IMR-90 (cell line): ENCODE data around the gene ZNF346. TPM values are rescaled to one million over a fixed set of nuclear protein-coding genes. Genes with fewer than 3 reads are reported as not detected.

Experiments
- ATAC-seq: fragments of 200-7000 bp; cut with Tn5 transposase; 2 replicates; pipeline ENCODE4 v1.9.1; 2020; ENCODE audit warnings: low read depth, mild to moderate bottlenecking, moderate library complexity
- BruUV-seq: library from RNA; stranded (reverse); fragments of 400-500 nt; replicated peaks from 2 replicates; lab custom pipeline; 2021; lab: Mats Ljungman, UMichigan
- CTCF ChIA-PET: fragments of 300-600 bp; formaldehyde crosslinking; extraction: SDS; loops from one replicate; lab custom pipeline; 2021; ENCODE audit warnings: antibody characterized with exemption; lab: Yijun Ruan, JAX
- POLR2A ChIA-PET: fragments of 300-600 bp; sonication (Branson Sonifier 250); formaldehyde crosslinking; loops from one replicate; lab custom pipeline; 2022; ENCODE audit warnings: antibody characterized with exemption; ENCODE audit not compliant: unreplicated experiment; lab: Charles Lee
- DNase-seq: peaks from one replicate; pipeline ENCODE4 v3.0.0; 2013
- H2AFZ ChIP-seq: replicated peaks from 2 replicates; pipeline ENCODE3; 2013; ENCODE audit warnings: low read length, mild to moderate bottlenecking; ENCODE audit not compliant: poor library complexity
- H2AK5ac ChIP-seq: 2 replicates; pipeline ENCODE4 v1.6.1; 2013; ENCODE audit warnings: low read depth, low read length, inconsistent platforms
- H2AK9ac ChIP-seq: replicated peaks from 2 replicates; pipeline ENCODE3; 2013; ENCODE audit warnings: mild to moderate bottlenecking, low read depth, low read length, moderate library complexity; ENCODE audit not compliant: poor library complexity
- H2BK120ac ChIP-seq: 2 replicates; pipeline ENCODE4 v1.6.1; 2013; ENCODE audit warnings: low read depth, low read length, inconsistent platforms
- H2BK15ac ChIP-seq: 3 replicates; pipeline ENCODE4 v1.6.1; 2013; ENCODE audit warnings: low read depth, low read length, inconsistent platforms
- H2BK20ac ChIP-seq: 2 replicates; pipeline ENCODE4 v1.6.1; 2013; ENCODE audit warnings: low read depth, mild to moderate bottlenecking, inconsistent platforms, low read length, moderate library complexity
- H2BK5ac ChIP-seq: 2 replicates; pipeline ENCODE4 v1.6.1; 2013; ENCODE audit warnings: mild to moderate bottlenecking, low read depth, low read length, inconsistent platforms; ENCODE audit not compliant: poor library complexity, severe bottlenecking
- H3K14ac ChIP-seq: replicated peaks from 2 replicates; pipeline ENCODE4 v1.6.1; 2013; ENCODE audit warnings: low read depth, low read length, inconsistent platforms
- H3K18ac ChIP-seq: 2 replicates; pipeline ENCODE4 v1.6.1; 2013; ENCODE audit warnings: low read depth, low read length, control low read depth
- H3K23ac ChIP-seq: 2 replicates; pipeline ENCODE4 v1.6.1; 2013; ENCODE audit warnings: low read depth, low read length, inconsistent platforms
- H3K27ac ChIP-seq: 2 replicates; pipeline ENCODE4 v1.5.1; 2013; ENCODE audit warnings: mild to moderate bottlenecking, control low read depth, low read length; ENCODE audit not compliant: insufficient read depth
- H3K27me3 ChIP-seq: 2 replicates; pipeline ENCODE4 v1.6.1; 2013; ENCODE audit warnings: low read length; ENCODE audit not compliant: control insufficient read depth, insufficient read depth
- H3K36me3 ChIP-seq: 2 replicates; pipeline ENCODE4 v1.6.1; 2013; ENCODE audit warnings: low read length, mixed read lengths; ENCODE audit not compliant: control insufficient read depth, insufficient read depth
- H3K4ac ChIP-seq: 2 replicates; pipeline ENCODE4 v1.6.1; 2013; ENCODE audit warnings: low read depth, low read length, inconsistent platforms
- H3K4me1 ChIP-seq: 2 replicates; pipeline ENCODE4 v1.6.1; 2013; ENCODE audit warnings: low read length, mixed read lengths; ENCODE audit not compliant: control insufficient read depth, insufficient read depth
- H3K4me2 ChIP-seq: 2 replicates; pipeline ENCODE4 v1.6.1; 2013; ENCODE audit warnings: low read depth, mild to moderate bottlenecking, control low read depth, low read length, moderate library complexity
- H3K4me3 ChIP-seq: 2 replicates; pipeline ENCODE4 v1.5.1; 2013; ENCODE audit warnings: low read depth, mild to moderate bottlenecking, control low read depth, low read length, moderate library complexity; ENCODE audit not compliant: insufficient read depth
- H3K56ac ChIP-seq: 2 replicates; pipeline ENCODE4 v1.6.1; 2013; ENCODE audit warnings: low read length, inconsistent platforms; ENCODE audit not compliant: insufficient read depth; ENCODE audit errors: extremely low read depth
- H3K79me1 ChIP-seq, 2 experiments: 2 replicates each; pipeline ENCODE4 v1.6.1; 2013; ENCODE audit warnings: low read length in 2 of 2, inconsistent platforms in 1 of 2, low read depth in 1 of 2
- H3K9ac ChIP-seq: 2 replicates; pipeline ENCODE4 v1.6.1; 2013; ENCODE audit warnings: low read depth, low read length, control low read depth
- H3K9me1 ChIP-seq: 2 replicates; pipeline ENCODE4 v1.6.1; 2013; ENCODE audit warnings: low read length, inconsistent platforms; ENCODE audit not compliant: insufficient read depth
- H3K9me3 ChIP-seq: 2 replicates; pipeline ENCODE4 v1.6.1; 2013; ENCODE audit warnings: low read length; ENCODE audit not compliant: control insufficient read depth, insufficient read depth
- H4K20me1 ChIP-seq: 2 replicates; pipeline ENCODE4 v1.6.1; 2013; ENCODE audit warnings: low read length, inconsistent platforms; ENCODE audit not compliant: insufficient read depth
- H4K5ac ChIP-seq: 2 replicates; pipeline ENCODE4 v1.6.1; 2013; ENCODE audit warnings: mild to moderate bottlenecking, low read depth, low read length, control low read depth
- H4K8ac ChIP-seq, 2 experiments: 2 replicates each; pipeline ENCODE4 v1.6.1; 2013; ENCODE audit warnings: low read depth in 2 of 2, low read length in 2 of 2, control low read depth in 1 of 2, inconsistent platforms in 1 of 2
- H4K91ac ChIP-seq: 2 replicates; pipeline ENCODE4 v1.6.1; 2013; ENCODE audit warnings: low read depth, low read length, inconsistent platforms; ENCODE audit not compliant: insufficient read depth
- CEBPB ChIP-seq: IDR thresholded peaks from 2 replicates; pipeline ENCODE4 v1.6.1; 2012; ENCODE audit warnings: low read depth, low read length, improper control_type of control experiment
- FOS ChIP-seq: fragments of 150-350 bp; IDR thresholded peaks from 2 replicates; pipeline ENCODE4 v1.6.1; 2016; ENCODE audit warnings: low read depth, low read length
- POLR2A ChIP-seq: IDR thresholded peaks from 2 replicates; pipeline ENCODE4 v1.6.1; 2012; ENCODE audit warnings: mild to moderate bottlenecking, low read depth, low read length
- WGBS, 2 experiments: methylation state at CpG; one replicate each; pipeline versions ENCODE4 v1.1.5 to v1.1.7; 2013; ENCODE audit warnings: missing lambda C conversion rate in 2 of 2; ENCODE audit not compliant: insufficient read length in 1 of 2; ENCODE audit errors: extremely low coverage in 2 of 2; 5-methylcytosine and 5-hydroxymethylcytosine counted together
- dilution Hi-C: fragments of 300-500 bp; cut with HindIII; formaldehyde crosslinking; loops from one replicate; pipeline ENCODE4 v1.14.3; 2018; ENCODE audit warnings: low sequenced_read_pairs; ENCODE audit not compliant: unreplicated experiment
- in situ Hi-C: fragments of 300-500 bp; cut with MboI; formaldehyde crosslinking; loops from 3 replicates; pipeline ENCODE4 v1.14.3; 2019; ENCODE audit warnings: low sequenced_read_pairs, inconsistent platforms, mixed read lengths
- intact Hi-C: fragments of 100-400 bp; cut with micrococcal nuclease; formaldehyde crosslinking; loops from 2 replicates; pipeline ENCODE4 v1.10.0; 2022
- polyA plus RNA-seq, 3 experiments: library from polyadenylated mRNA; depleted of rRNA; stranded (reverse); fragments of >200 nt; gene quantifications; 2 replicates each; pipeline ENCODE4 v1.2.3, GENCODE V29; 2012; ENCODE audit warnings: low replicate concordance in 1 of 3
- total RNA-seq: library from RNA; depleted of rRNA; stranded (reverse); fragments of >200 nt; gene quantifications from 2 replicates; pipeline ENCODE4 v1.2.3, GENCODE V29; 2012

ZNF346 gene
- total and polyA plus RNA-seq, 2 of the 4 experiments (the other 2 are of a cell fraction), result 15.1 to 17.0 TPM

GRCh38 chr5:176995896-176996767, 26.4 kb upstream of the ZNF346 start:
- peak overlapping the region; percentile 73; the same call in 1 of the 2 replicates for H3K4me2 ChIP-seq
- DNase-seq, result peak; percentile 79
- peak; percentile 68 for ATAC-seq

More at GRCh38 chr5:176995896-176996767, 26.4 kb upstream of the ZNF346 start:
- H3K79me1 ChIP-seq, result peaks cover 16 to 67% of the 10 kb centered on the region in 2 experiments
- peaks cover 17% of the 10 kb centered on the region for H3K9me1 ChIP-seq
- intact Hi-C loops, result no loop called here
- H2BK5ac ChIP-seq, result peak overlapping the region; percentile 66
- no peak overlapping the region for H3K27ac ChIP-seq
- dilution Hi-C loops, result no loop called here
- no peak for TF ChIP-seq POLR2A
- TF ChIP-seq FOS, result peak; percentile 31; the same call in 1 of the 2 replicates
- TF ChIP-seq CEBPB, result peak; percentile 85
- H3K36me3 ChIP-seq, result no peaks in the 10 kb centered on the region
- H4K8ac ChIP-seq, result no peak overlapping the region; a peak in 1 of 4 replicates
- BruUV-seq, result no TSS peak
- peaks cover 10% of the 10 kb centered on the region for H3K4me1 ChIP-seq
- peaks cover 73% of the 10 kb centered on the region for H4K20me1 ChIP-seq
- H2BK20ac ChIP-seq, result no peak overlapping the region
- H3K23ac ChIP-seq, result peak overlapping the region; percentile 11; the same call in 1 of the 2 replicates
- WGBS, 2 experiments, result no CpG with 5 or more reads among the region's 4 CpGs
- H2AFZ ChIP-seq, result no peak overlapping the region
- no peak overlapping the region for H3K56ac ChIP-seq
- no peak overlapping the region for H4K5ac ChIP-seq
- H3K27me3 ChIP-seq, result no peaks in the 10 kb centered on the region
- no peak overlapping the region for H3K9ac ChIP-seq
- ChIA-PET CTCF (interaction anchor here (1.1 to 1.3 kb wide), 2 partner anchors 9 to 13 kb away, joined by 3 to 5 read pairs; no protein-coding TSS in a partner anchor), POLR2A (interaction anchor here (0.5 kb wide), 1 partner anchor 57 kb away, joined by 8 read pairs; no protein-coding TSS in a partner anchor)
- H3K14ac ChIP-seq, result peak overlapping the region; percentile 20; the same call in 1 of the 2 replicates
- peak overlapping the region; percentile 23; the same call in 1 of the 2 replicates for H2BK120ac ChIP-seq
- H4K91ac ChIP-seq, result peak overlapping the region; percentile 13; the same call in 1 of the 2 replicates
- H2AK5ac ChIP-seq, result peak overlapping the region; percentile 18
- peak overlapping the region; percentile 20; the same call in 1 of the 2 replicates for H3K4ac ChIP-seq
- H3K18ac ChIP-seq, result no peak overlapping the region
- in situ Hi-C loops, result no loop called here
- H2BK15ac ChIP-seq, result no peak overlapping the region
- H2AK9ac ChIP-seq, result no peak overlapping the region
- no peak overlapping the region for H3K4me3 ChIP-seq
- peaks cover 2% of the 10 kb centered on the region; the same call in 1 of the 2 replicates for H3K9me3 ChIP-seq
